ENCODE data around the gene DSP. TPM values are rescaled to one million over a fixed set of nuclear protein-coding genes. Genes with fewer than 3 reads are reported as not detected.

Gene DSP
- total and polyA plus RNA-seq, 2 of the 13 experiments (the other 11 are each of a cell fraction or from before 2014, with no cell fraction given) = 89.8 to 117 TPM

DNA sequence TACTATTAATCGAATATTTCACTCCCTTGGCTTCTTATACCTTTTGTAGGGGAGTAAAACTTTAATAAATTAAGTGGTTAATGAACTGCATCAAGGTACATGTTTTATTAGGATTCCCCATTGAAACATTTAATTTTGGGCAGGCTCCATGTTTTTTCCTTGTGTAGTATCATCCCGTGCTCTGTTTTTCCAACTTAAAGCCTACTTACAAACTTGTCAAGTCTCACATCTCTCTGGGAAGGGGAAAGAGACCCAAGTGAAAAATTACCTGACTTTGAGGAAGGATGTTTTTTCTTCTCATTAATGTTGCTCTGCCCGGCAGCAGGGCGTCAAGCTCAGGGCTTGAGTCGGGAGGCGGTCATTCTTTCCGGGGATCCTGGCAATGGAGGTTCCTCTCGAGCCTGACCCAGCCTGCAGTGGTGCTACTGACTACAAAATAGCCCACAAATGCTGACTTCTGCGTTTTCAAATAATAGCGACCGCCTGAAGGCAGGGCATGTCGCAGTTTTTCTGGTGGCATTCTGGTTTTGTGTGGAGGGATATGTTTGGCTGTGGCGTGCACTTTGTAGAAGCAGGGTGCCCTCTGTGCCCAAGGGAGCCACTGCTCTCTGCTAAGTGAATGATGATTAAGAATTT lies 2.4 kb downstream of the DSP start (continued):
- no peak for TF ChIP-seq ZHX2 (IDR thresholded peaks at IDR 0.05; ENCODE audit: low read depth)
- no peak for TF ChIP-seq ZHX2 (CRISPR knock-in tag; IDR thresholded peaks at IDR 0.05; ENCODE audit: borderline replicate concordance)
- TF ChIP-seq JUND (CRISPR knock-in tag; IDR thresholded peaks at IDR 0.05) = no peak
- TF ChIP-seq UBTF (CRISPR knock-in tag; IDR thresholded peaks at IDR 0.05) = peak; percentile 56; the same call in 1 of the 2 replicates
- no peak for TF ChIP-seq ZNF121 (CRISPR knock-in tag; IDR thresholded peaks at IDR 0.05)
- no peak for TF ChIP-seq ZNF629 (CRISPR knock-in tag; conservative IDR thresholded peaks at IDR 0.05)
- TF ChIP-seq ZNF614 (CRISPR knock-in tag; IDR thresholded peaks at IDR 0.05; ENCODE audit: borderline replicate concordance) = no peak
- TF ChIP-seq MBD4 (IDR thresholded peaks at IDR 0.05; ENCODE audit: borderline replicate concordance, low read length) = peak; percentile 61; the same call in 1 of the 2 replicates
- no peak for TF ChIP-seq ZZZ3 (CRISPR knock-in tag; IDR thresholded peaks at IDR 0.05; ENCODE audit: borderline replicate concordance)
- TF ChIP-seq SYNCRIP (IDR thresholded peaks at IDR 0.05; ENCODE audit: insufficient read depth, low read depth, low read length) = no peak
- TF ChIP-seq AFF4 (CRISPR knock-in tag; IDR thresholded peaks at IDR 0.05) = peak; percentile 73
- no peak for TF ChIP-seq TBP (CRISPR knock-in tag; IDR thresholded peaks at IDR 0.05)
- no peak for TF ChIP-seq ZNF879 (CRISPR knock-in tag; IDR thresholded peaks at IDR 0.05)
- TF ChIP-seq ZBTB49 (CRISPR knock-in tag; IDR thresholded peaks at IDR 0.05; ENCODE audit: borderline replicate concordance) = no peak
